ENCODE data around the gene GPA33.
A peak's percentile ranks its signal among the peaks of the same experiment; 100 is the strongest.

The GPA33 gene

DNA sequence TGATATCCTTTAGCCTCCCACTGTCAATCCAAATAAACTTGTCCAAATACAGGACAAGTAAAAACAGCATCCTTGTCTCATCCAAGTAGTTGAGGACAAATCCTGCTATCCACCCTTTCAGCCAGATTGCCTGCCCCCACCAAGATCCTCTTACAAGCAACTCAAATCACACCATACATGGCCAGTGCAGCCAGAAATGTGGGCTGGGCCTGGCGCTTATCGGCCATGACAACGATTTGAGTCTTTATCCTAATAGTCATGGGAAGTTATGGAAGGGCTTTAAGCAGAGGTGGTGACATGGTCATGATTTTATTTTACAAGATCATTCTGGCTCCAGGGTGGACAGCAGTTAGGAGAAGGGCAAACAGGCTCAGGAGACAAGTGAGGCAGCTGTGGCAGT lies 6.3 kb downstream of the GPA33 start:
- DNase-seq, result no peak

DNA sequence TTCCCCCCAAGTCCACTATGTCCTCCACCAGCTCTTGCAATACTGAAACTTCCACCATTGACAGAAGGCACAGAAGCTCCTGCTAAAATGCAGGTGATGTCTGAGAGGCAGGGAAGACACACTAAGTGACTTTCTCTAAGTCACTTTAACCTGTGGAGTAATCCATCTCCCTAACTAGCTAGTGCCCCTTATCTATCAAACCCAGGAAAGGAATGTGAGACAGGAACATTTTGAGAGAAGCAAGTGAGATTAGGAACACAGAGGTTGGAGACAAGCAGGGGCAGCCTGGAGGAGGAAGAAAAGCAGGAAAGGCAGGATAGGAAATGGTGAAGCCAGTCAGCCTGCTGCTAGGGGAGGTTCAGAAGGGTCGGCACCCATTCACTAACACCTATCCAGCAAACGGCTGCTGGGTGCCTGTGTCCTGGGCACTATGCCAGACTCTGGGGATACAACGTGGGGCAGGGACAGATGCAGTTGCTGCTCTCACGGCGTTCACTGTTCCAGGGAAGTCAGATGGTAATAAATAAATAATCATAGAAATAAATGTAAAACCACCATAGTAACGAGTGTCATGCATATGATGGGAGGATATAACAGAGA lies 7.0 kb downstream of the GPA33 start:
- DNase-seq, result peak; percentile 62 to 74

DNA sequence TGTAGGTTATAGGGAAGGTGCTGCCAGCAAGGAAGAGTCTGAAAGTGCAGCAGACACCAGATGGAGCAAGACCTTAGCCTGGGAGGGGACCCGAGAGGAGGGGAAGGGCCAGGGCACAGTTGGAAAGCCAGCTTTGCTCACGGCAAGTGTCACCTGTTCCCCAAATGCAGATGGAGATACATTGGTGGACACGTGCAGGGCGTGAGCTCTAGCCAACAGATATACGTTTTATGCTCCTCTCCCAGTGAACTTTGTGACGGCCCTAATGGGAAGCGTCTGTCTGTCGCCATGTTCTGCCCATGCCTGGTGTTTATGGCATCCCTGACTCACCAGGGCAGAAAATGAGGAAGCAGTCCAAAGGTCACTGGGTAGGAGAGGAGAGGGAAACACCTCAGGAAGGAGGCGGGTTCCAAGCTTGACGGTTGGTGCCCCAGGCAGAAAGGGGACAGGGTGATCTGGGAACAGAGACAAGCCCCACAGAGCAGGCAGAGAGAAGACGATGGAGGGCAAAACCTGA lies 7.6 kb downstream of the GPA33 start:
- peak in 1 of 2 experiments; percentile 14 for DNase-seq

DNA sequence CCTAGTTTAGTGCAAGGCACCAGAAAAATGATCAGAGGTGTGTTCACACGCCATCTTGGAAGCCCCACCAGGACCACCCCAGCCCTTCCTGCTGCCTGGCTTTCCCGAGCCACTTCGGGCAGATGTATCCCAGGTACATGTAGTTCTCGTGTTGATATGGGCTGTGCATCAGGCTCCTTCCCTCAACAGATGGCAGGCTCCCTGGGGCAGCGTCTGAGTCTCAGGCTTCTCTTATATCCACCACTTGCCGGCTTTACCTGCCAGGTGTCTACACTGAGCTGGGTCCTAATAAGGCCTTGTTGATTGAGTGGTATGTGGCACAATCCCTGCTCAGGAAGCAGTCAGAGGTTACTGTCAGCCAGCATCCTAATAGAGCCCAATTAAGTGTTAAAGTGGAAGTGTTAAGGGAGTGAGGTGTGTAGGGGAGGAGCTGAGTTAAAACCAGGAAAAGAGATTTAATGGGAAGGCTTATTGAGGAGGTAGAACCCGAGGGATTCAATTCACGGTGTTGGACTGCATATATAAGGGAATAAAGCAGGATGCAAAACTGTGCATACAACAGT lies 8.5 kb downstream of the GPA33 start:
- no peak for DNase-seq

DNA sequence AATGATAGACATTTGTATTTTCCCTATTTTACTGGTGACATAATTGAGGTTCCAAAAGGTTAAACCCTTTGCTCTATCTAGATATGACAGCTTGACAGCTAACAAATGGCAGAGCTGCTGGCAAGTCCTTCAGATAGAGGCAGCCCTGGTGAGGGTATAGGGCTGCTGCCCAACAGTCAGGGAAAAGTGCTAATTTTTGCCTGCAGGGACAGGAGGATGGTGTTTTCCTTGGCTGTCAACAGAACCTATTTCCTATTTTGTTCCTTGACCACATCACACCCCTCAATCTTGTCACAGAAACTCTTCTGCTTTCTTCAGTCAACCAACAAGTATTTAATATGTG lies 12.3 kb downstream of the GPA33 start:
- DNase-seq, result no peak

DNA sequence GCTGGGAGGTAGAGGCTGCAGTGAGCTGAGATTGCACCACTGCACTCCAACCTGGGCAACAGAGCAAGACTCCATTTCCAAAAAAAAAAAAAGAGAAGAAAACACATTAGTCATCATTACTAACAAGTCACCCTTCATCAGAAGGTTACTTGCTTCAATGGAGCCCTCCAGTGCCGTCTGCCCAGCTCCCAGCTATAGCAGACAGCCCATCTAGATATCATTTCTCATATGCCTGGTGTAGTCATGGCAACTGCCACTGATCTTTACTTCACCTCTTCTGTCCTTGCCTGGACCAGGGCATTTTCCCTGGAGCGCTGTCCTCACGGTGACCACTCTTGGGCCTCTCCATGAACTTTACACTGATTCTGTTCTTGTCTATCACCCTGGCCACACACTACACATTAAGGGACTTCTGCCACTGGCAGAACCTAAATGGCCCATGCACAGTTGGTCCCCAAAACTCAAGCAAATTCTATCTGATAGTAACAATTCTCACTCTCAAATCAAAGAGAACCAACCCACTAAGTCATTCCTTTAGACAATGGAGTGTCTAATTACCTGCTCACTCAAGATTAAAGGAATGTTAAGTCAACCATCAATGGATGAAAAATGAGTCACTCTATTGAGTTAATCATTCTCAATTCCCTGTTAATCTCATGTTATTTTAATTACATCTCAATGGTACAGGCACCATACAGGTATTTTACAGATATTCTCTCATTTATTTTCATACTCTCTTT lies 12.9 kb downstream of the GPA33 start:
- no peak for DNase-seq

DNA sequence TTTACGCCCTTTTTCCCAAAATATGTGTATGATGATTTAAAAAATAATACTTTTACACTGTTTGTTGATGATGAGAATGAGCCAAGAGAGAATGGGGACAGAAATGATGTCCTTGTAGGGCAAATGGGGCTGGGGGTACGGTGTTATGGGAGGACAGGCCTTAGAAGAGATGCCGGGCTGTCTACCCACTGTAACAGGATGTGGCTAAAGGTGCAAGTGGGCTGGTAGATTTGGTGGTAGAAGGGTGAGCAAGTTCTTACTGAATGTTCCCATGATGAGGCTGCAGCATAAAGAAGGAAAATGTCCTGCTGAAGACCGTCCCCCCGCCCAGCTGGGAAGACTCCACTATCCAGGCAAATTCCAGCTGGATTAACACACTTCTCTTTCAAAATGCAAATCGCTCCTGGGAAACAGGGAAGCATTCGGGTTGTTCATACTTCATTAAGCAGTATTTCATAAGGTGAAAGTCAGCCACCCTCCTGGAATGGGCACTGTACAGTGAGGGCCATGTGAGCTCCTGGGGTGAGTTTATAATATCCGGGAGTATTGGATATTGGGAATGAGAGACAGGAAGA lies 14.0 kb downstream of the GPA33 start:
- no peak for DNase-seq

DNA sequence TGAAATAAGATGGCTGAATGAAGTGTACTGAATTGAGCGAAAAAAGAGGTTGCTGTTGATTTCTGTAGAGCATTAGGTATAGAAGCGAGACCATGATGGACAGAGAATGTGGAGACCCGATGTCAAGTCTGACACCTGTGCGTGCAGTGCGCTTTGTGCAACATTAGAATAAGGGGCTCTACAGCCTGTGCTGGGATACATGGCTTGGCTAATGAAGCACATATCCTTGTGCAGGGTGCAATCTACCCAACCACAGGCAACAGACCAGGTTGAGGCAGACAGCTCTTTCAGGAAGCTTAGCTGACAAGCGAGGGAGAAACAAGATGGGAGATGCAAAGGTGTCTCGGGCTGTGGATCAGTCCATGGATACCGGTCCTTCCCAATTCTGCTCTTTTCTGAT lies 18.9 kb downstream of the GPA33 start:
- no peak for DNase-seq

DNA sequence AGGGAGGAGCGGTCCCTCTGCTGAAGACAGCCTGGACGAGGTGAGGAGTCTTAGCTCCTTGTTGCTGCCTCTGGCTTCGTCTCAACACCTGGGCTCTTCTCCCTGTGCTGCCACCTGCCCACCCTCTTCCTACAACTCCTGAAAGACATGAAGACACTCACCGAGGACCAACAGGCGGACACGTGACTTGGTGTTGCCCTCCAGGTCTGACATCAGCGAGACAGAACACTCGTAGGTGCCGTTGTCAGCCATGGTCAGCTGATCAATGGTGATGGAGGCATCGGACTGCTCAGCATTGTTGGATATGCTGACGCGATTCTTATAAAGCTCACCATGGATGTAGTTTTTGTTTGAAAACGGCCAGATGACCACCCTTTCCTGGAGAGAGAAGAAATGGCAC lies 21.4 kb downstream of the GPA33 start:
- no peak for DNase-seq

DNA sequence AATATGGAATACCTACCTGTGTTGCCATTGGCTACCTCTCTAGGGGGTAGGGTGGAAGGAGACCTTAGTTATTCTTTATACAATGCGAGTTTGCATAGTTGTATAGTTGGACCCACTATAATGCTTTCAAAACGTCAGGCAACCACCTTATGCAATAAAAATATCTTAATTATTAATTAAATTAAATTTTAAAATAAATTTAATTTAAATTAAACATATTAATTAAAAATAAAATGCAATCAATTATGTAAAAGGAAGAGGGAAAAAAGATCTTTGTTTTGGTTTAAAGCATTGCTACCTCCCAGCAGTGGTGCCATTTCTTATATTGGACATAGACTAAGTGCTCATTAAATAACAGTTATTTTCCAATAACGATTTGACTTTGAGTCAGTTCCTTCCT lies 22.3 kb downstream of the GPA33 start:
- no peak for DNase-seq

DNA sequence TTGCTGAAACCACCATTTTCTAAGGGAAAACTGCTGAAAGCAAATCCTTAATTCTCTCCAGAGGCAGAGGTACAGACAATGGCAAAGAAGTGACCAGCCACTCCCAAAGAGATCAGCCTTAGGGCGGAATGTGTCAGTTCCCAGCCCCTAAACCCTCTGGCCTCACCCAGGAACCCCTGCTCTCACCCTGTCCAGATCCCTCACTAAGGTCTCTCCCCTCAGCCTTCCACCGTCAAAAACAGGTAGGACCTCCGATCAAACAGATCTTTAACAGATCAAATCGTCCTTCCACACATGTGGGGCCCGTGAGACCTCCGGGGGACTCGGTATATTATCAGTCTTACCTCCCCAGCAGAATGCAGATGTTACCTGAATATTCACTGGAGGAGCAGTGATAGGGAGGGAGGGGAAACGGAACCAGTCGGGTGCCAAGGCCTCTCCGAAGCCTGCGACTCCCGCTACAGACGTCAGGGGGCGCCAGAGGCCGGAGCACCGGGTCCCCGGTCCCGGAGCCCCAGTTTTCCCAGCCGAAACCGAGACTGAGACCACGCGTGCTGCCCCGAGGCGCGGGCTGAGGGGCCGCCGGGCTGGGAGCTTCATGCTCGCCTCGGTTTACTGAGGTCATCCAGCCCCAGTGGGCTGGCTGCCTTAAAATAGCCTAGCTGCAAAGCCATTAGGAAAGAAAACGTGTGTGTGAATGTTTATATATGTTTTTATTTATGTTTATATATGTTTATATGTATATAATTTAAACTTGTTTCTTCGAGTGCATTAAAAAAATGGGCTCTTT lies 23.6 kb downstream of the GPA33 start:
- DNase-seq, result peak; percentile 32 to 36

DNA sequence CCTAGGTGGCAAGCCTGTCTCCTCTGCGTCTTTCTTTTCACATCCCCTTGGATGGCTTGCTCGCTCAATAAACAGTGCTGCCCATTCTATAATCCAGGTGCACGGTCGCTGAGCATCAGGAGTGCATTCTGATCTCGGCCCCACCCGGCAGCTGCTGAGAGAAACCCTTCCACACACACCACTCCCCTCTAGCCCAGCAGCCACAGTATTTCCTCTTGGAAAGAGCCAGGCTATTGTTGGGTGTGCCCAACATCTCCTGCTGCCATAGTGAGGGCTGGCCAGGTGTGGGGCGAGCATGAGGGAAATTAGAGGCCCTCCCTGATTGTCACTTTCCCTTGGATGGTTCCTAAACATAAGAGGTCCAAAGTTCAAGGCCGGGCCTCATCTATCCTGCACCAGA lies 24.7 kb downstream of the GPA33 start:
- peak in 1 of 2 experiments; percentile 24 for DNase-seq

DNA sequence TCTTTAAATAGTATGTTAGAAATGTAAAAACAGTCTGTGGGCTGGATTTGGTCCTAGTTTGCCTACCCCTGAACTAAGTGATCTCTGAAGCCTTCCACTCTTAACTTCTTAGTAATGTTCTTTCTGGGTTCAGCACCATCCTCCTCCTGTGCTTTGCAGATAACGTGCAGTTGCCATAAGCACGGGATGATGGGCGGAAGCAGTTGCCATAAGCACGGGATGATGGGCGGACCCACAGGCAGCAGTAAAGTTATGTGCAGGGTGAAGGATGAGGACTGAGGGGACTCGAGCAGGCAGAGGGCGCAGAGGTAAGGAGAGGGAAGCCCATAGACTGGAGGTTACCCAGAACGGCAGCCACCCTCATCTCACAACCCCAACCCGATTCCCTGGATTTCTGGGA lies 25.6 kb downstream of the GPA33 start:
- DNase-seq, result no peak

DNA sequence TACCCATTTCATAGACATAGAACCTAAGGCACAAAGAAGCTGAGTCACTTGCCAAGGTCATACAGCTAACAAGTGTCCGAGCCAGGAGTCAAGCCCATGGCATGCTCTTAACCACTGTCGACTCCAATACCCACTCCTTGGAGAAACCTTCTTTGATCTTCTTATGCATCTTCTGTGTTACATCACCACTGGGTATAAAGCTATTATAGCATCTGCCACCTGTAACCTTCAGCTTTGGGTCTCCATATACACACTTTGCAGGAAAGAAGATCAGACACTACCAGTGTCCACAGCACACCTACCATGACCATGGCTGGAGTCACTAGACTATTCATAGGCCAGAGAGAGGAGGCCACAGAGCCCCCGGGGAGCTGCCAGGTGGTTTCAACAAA lies 29.1 kb downstream of the GPA33 start:
- no peak for DNase-seq

DNA sequence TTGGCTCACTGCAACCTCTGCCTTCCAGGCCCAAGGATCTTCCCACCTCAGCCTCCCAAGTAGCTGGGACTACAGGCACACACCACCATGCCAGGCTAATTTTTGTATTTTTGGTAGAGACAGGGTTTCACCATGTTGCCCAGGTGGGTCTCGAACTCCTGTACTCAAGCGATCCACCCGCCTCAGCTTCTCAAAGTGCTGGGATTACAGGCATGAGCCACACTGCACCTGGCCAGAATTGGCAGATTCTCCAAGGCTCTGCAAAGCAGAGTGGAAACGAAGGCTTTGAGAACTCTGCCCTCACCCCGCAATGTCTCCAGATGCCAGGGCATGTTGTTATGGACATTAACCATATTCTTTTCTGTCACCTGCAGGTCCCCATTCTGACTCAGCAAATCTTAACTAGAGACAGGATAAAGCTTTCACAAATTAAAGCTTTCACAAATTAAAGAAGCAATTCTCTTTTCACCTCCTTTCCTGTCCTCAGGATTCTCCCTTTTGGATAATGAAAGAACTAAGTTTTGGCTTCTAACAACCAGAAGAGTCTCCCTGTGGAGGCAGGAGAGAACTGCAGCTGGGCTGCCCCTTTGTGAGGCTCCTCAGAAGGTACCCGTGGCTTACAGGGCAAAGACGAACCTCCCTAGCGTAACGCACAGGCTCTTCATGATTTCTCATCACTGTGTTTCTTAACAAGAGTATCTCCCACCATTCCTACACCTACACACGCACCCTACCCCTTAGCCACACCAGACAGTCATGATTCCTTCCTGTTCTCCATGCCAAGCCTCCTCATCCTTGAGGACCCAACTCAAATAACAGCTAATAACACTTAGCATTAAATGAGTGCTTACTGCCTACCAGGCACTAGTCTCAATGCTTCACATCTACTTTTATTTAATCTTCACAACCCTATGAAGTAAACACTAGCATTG lies 29.8 kb downstream of the GPA33 start:
- DNase-seq, result no peak

DNA sequence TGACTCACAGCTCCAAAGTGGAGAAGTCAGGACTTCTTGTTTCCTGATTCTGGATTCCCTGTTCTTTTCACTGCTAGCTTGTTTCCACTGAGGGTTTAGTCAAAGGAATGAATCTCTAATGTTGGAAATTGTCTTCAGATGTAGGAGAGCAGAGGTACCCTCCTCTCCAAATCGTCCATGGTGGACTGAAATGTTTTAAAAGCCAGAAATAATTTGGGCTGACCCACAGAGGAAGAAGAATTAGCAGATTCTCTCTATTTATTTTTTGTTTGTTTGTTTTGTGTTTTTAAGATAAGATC lies 30.4 kb downstream of the GPA33 start:
- no peak for DNase-seq

DNA sequence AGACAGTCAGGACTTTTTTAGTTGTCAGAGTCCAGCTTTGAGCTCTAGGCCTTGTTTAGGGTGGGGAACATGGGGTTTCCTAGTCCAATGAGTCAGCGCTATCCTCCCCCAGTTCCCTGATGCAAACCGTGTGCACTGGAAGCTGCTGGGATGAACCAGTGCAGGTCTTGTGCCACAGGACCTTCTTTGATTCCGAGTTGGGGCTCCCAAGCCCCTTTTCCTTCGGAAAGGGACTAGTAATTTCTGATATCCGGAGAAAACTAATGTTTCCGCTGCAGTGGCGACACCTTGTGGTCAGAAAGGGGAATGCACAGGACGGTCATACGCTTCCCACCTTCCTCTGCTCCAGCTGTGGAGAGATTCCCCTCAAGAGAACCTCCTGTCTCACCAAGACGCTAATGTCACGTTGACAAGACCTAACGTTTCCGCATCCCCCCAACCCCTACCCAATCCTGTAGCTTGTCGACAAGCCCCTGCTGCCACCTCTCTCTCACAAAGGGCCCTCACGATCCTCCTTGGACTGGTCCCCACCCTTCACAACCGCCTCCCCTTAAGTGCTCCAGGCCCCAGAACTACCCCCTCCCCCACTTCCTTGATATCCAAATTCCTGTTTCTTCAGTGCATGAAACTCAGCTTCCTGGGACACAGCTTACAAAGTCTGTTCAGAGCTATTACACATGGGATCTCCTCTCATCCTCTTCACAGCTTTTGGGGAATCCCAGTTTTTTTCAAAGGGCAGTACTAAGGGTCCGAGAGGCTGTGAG lies 30.9 kb downstream of the GPA33 start:
- peak; percentile 47 to 62 for DNase-seq

DNA sequence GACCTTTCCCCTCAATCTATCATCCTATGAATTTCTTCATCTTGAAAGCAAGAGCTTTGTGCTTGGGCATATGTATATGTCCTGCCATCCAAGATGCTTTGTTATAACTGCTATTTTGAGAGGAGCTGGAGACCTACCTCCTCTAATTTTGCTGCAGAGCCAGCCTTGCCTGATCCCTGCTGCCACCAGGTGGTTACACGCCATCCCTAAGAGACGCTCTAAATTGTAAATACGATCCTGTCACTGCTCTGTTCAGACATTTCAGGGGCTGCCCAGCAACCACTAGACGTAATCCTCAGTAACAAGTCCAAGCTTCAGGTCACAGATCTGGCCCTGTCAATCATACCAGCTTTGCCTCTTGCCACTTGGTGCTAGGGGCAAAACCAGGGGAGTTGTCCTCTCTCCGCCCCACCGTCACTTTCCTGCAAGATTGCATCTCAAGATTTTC lies 32.9 kb downstream of the GPA33 start:
- peak; percentile 71 to 73 for DNase-seq

DNA sequence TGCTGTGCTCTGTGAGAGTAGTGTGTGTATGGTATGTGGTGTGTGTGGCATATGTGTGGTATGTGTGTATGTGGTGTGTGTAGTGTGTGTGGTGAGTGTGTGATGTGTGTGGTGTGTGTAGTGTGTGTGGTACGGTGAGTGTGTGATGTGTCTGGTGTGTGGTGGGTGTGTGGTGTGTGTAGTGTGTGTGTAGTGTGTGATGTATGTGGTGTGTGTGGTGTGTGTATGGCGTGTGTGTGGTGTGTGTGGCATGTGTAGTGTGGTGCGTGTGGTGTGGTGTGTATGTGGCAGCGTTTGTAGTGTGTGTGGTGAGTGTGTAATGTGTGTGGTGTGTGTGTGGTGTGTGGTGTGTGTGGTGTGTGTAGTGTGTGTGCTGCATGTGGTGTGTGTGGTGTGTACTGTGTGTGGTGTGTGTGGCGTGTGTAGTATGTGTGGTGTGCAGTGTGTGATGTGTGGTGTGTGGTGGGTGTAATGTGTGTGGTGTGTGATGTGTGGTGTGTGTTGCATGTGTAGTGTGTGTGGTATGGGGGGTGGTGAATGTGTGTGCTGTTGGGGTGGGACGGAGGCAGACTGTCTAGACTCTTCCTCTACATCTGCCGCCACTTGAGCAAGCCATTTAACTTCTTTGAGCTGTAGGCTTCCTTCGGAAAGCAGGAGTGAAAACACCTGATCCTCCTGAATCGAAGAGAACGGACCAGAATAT lies 33.5 kb downstream of the GPA33 start:
- DNase-seq, result peak in 1 of 2 experiments; percentile 60

DNA sequence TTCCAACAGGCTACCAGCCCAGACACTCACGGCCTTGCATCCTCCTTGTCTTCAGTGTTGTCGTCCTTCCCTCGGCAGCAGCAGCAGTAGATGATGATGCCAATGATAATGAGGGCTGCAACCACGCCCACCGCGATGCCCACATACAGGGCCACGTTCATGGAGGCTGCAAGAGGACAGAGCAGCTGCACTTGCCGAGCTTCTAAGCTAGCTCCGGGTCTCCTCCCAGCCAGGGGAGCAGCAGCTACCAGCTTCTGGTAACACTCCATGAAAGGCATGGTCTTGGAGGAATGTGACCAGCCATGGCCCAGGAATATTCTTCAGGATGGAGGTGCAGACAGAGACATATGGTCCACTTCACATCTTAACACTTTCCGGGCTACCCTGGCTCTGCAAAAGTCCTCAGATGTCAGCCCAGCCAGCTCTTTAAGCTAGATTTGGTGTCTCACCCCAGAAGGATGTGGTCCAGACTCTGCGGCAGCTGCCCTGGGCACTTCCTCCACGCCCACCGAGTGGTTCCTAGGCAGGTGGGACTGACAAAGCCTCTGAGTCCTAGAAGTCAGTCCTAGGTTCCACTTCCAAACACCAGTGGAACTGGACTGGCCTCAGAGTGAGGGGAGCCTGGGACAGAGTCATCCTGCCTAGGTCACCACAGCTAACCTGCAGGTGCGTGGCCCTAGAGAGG lies 35.1 kb downstream of the GPA33 start:
- DNase-seq, result peak in 1 of 2 experiments; percentile 17
